ENCODE data around the gene GRIK4. TPM values are rescaled to one million over a fixed set of nuclear protein-coding genes. Genes with fewer than 3 reads are reported as not detected.

GRIK4 gene
- total and polyA plus RNA-seq, 8 donors: 0.76 to 10.1 (median 7.7) TPM

DNA sequence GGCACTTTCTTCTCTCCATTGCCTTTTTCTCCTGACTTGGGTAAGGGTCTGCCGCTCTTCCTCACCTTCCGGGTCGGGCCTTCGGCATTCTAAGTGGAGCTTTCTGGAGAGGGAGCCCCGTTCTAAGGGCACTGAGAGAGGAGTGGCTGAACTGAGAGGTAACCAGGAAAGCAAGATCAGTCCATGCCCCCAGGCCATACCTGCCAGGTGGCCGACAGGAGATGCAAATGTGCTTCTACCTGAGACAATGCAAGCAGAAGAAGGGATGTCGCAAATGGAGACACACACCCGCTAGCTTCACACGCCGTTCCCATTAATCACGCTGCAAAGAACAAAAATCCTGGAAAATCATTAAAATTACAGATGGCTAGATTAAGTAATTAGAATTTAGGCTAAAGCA, 356.0 kb downstream of the GRIK4 start:
- Histone ChIP-seq H3K36me3 (no peaks in the 10 kb centered on the region), H3K4me1 (no peaks in the 10 kb centered on the region), H3K9me3 (no peaks in the 10 kb centered on the region), H3K27me3 (peaks cover 0 to 13% of the 10 kb centered on the region in 2 donors), H3K27ac (no peak overlapping the region), H3K4me3 (no peak overlapping the region)
- ATAC-seq: no peak
- TF ChIP-seq, protein P1, sequence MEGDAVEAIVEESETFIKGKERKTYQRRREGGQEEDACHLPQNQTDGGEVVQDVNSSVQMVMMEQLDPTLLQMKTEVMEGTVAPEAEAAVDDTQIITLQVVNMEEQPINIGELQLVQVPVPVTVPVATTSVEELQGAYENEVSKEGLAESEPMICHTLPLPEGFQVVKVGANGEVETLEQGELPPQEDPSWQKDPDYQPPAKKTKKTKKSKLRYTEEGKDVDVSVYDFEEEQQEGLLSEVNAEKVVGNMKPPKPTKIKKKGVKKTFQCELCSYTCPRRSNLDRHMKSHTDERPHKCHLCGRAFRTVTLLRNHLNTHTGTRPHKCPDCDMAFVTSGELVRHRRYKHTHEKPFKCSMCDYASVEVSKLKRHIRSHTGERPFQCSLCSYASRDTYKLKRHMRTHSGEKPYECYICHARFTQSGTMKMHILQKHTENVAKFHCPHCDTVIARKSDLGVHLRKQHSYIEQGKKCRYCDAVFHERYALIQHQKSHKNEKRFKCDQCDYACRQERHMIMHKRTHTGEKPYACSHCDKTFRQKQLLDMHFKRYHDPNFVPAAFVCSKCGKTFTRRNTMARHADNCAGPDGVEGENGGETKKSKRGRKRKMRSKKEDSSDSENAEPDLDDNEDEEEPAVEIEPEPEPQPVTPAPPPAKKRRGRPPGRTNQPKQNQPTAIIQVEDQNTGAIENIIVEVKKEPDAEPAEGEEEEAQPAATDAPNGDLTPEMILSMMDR (IDR thresholded peaks at IDR 0.05): no peak
- intact Hi-C loops (cut with DNase I): no loop called here
- DNase-seq: no peak

DNA sequence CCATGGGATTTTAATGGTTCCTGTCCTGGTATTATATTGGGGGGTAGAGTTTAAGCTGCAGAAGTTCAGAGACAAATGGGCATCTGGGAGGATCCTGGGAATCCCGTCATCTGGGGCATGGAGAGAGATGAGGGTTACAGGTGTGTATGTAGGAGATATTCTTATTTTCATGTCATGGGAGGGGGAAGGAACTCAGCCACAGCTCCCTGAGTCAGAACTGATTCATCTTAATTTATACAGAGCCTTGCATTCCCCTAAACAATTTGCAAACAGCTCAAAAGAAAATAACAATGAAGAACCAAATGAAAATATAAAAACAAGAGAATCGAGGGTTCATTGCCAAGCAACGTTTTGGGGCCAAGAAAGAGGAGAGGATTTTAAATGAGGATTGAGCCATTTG, 356.4 kb downstream of the GRIK4 start:
- DNase-seq (no peak), ATAC-seq (no peak)
- H3K9me3 ChIP-seq: no peaks in the 10 kb centered on the region
- no peaks in the 10 kb centered on the region for H3K36me3 ChIP-seq
- no peak overlapping the region for H3K27ac ChIP-seq
- no peaks in the 10 kb centered on the region for H3K4me1 ChIP-seq
- H3K4me3 ChIP-seq: no peak overlapping the region
- peaks cover 0 to 13% of the 10 kb centered on the region in 2 donors for H3K27me3 ChIP-seq
- TF ChIP-seq, protein P1 (IDR thresholded peaks at IDR 0.05): no peak
- intact Hi-C loops (cut with DNase I): no loop called here

DNA sequence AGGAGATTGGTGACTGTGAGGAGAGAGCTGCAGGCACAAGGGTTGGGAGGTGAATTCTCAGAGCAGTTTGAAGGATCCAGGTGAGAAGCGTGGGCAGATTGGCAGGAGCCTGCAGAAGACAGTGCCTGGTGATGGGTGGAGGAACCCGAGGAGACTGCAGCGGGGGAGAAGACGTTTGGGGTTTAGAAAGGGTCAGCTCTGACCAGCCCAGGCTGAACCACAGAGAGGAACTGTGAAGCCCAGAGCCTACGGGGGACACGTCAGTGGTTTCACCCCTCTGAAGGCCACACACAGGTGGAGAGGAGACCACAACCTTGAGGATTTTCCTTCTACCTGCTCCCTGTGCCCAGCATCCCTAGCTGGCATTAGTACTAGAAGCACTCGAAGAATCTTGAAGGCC, 357.5 kb downstream of the GRIK4 start:
- no peak overlapping the region for H3K4me3 ChIP-seq
- H3K36me3 ChIP-seq: no peaks in the 10 kb centered on the region
- intact Hi-C loops (cut with DNase I): no loop called here
- H3K9me3 ChIP-seq: no peaks in the 10 kb centered on the region
- TF ChIP-seq, protein P1 (IDR thresholded peaks at IDR 0.05): no peak
- ATAC-seq (no peak), DNase-seq (no peak)
- H3K27ac ChIP-seq: no peak overlapping the region
- H3K4me1 ChIP-seq: no peaks in the 10 kb centered on the region
- peaks cover 0 to 13% of the 10 kb centered on the region in 2 donors for H3K27me3 ChIP-seq

DNA sequence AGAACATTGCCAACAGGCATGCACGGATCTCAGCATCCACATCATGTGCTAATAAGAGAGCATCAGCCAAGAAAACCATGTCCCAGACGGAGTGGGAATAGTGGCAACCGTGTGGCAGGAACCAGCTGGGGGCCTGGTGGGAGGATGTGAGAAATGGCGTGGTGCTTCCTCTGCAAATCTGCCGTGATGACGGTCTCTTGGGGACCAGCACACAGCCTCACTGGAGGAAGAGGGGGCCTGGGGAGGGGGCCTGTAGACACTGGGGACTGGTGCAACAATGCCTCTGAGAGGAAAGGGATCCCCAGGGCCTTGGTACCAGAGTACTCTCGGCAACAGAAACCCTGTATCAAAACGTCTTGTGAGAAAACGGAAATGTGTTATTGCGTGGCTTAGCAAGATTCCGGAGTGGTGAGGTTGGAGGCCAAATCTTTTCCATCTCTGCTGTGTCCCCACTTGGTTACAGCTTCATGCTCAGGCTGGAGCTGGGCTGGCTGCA, 358.0 kb downstream of the GRIK4 start:
- TF ChIP-seq, protein P1 (IDR thresholded peaks at IDR 0.05): no peak
- no peak overlapping the region for H3K27ac ChIP-seq
- no peaks in the 10 kb centered on the region for H3K36me3 ChIP-seq
- intact Hi-C loops (cut with DNase I): no loop called here
- peaks cover 0 to 13% of the 10 kb centered on the region in 2 donors for H3K27me3 ChIP-seq
- H3K4me3 ChIP-seq: no peak overlapping the region
- H3K4me1 ChIP-seq: no peaks in the 10 kb centered on the region
- H3K9me3 ChIP-seq: no peaks in the 10 kb centered on the region
- ATAC-seq (no peak), DNase-seq (no peak)

DNA sequence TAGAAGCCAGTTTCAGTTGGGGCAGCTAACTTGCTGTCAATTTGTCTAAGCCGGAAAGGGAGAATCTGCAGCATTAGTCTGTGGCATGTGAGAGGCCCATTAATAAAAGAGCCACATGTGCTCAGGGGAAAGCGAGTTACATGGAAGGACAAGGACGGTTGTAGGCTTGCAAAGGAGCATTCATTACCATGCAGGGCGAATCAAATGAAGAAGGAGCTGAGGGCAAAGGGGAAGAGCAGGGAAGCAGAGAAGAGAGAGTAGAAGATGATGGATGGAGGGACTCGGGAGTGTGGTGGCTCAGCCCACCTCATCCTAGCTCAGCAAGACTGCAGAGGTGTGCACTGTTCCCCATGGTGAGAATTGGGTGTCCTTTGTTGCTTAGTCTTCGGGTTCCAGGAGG, 359.6 kb downstream of the GRIK4 start:
- DNase-seq (no peak), ATAC-seq (no peak)
- intact Hi-C loops (cut with DNase I): no loop called here
- TF ChIP-seq, protein P1 (IDR thresholded peaks at IDR 0.05): no peak
- peaks cover 0 to 13% of the 10 kb centered on the region in 2 donors for H3K27me3 ChIP-seq
- no peaks in the 10 kb centered on the region for H3K4me1 ChIP-seq
- H3K27ac ChIP-seq: no peak overlapping the region
- no peaks in the 10 kb centered on the region for H3K36me3 ChIP-seq
- H3K4me3 ChIP-seq: no peak overlapping the region
- no peaks in the 10 kb centered on the region for H3K9me3 ChIP-seq
